Thoracic aorta (tissue), 2 donors: ENCODE data around the gene CD8B2. TPM values are rescaled to one million over a fixed set of nuclear protein-coding genes. Genes with fewer than 3 reads are reported as not detected.
"Not testable (repeated sequence)": the region's sequence is repeated elsewhere in the genome, so short reads cannot be mapped to it uniquely, and the experiment has no call there.

Source experiments
- ATAC-seq: fragments of 150-250 bp; one replicate; pipeline ENCODE4 v1.8.0; 2017; ENCODE audit warnings: low read depth; ENCODE audit not compliant: insufficient number of reproducible peaks, low FRiP score
- DNase-seq: peaks from one replicate; pipeline ENCODE4 v3.0.0-alpha.2; 2020; ENCODE audit warnings: low spot score
- H3K27ac ChIP-seq, 2 donors: fragments of 200-600 bp; sonication (generic); 1 replicate in 1 of 2; 2 replicates in 1 of 2; pipeline ENCODE4 v1.5.1; 2016; ENCODE audit warnings: mild to moderate bottlenecking in 2 of 2, moderate library complexity in 2 of 2
- H3K27me3 ChIP-seq: fragments of 200-600 bp; sonication (generic); replicated peaks from 2 replicates; pipeline ENCODE4 v1.6.0; 2016; ENCODE audit warnings: mild to moderate bottlenecking; ENCODE audit not compliant: insufficient read depth
- H3K36me3 ChIP-seq: fragments of 200-600 bp; sonication (generic); one replicate; pipeline ENCODE4 v1.5.1; 2016
- H3K4me1 ChIP-seq, 2 donors: fragments of 200-600 bp; sonication (generic); 1 replicate in 1 of 2; 2 replicates in 1 of 2; pipeline versions ENCODE4 v1.5.1 to v1.6.0; 2016; ENCODE audit warnings: low read depth in 2 of 2, mild to moderate bottlenecking in 1 of 2; ENCODE audit not compliant: control insufficient read depth in 1 of 2
- H3K4me3 ChIP-seq: fragments of 200-600 bp; sonication (generic); 2 replicates; pipeline ENCODE4 v1.5.1; 2016; ENCODE audit warnings: mild to moderate bottlenecking
- H3K9me3 ChIP-seq: fragments of 200-600 bp; sonication (generic); 2 replicates; pipeline ENCODE4 v1.5.1; 2016
- total RNA-seq, 2 donors: library from RNA; depleted of rRNA; stranded (reverse); fragments of >200 nt; gene quantifications; one replicate each; pipeline versions ENCODE4 v1.1.0 to v1.2.3, GENCODE V29; 2016
- TF ChIP-seq, protein P1 (sequence below): fragments of 200-600 bp; sonication (generic); IDR thresholded peaks from one replicate; pipeline ENCODE4 v1.5.1; 2019; ENCODE audit warnings: antibody characterized with exemption

Gene CD8B2
- total RNA-seq, 2 donors from 2014 or later = not detected

DNA sequence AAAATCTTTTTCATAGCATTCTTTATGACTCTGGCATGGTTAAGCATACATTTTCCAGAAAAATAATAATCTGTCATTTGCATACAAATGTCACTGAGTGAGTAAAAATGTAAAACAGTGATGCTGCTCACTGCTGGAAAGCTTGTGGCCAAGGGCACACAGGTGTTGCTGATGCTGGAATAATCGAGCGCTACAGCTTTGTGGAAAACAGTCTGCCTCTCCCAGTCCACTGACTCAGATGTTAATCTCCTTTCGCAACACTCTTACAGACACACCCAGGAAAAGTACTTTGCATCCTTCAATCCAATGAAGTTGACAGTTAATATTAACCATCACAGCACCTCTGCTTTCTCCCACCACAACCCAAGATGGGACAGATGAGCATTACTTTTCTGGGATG is 27.7 kb downstream of the CD8B2 start:
- H3K36me3 ChIP-seq, H3K27me3 ChIP-seq, ATAC-seq, H3K27ac ChIP-seq, H3K9me3 ChIP-seq, H3K4me3 ChIP-seq, DNase-seq: not testable (repeated sequence)
- H3K4me1 ChIP-seq = peaks cover 6 to 11% of the 10 kb centered on the region in 2 donors

GRCh38 chr2:106516436-106516835 is 29.3 kb downstream of the CD8B2 start:
- TF ChIP-seq, protein P1, sequence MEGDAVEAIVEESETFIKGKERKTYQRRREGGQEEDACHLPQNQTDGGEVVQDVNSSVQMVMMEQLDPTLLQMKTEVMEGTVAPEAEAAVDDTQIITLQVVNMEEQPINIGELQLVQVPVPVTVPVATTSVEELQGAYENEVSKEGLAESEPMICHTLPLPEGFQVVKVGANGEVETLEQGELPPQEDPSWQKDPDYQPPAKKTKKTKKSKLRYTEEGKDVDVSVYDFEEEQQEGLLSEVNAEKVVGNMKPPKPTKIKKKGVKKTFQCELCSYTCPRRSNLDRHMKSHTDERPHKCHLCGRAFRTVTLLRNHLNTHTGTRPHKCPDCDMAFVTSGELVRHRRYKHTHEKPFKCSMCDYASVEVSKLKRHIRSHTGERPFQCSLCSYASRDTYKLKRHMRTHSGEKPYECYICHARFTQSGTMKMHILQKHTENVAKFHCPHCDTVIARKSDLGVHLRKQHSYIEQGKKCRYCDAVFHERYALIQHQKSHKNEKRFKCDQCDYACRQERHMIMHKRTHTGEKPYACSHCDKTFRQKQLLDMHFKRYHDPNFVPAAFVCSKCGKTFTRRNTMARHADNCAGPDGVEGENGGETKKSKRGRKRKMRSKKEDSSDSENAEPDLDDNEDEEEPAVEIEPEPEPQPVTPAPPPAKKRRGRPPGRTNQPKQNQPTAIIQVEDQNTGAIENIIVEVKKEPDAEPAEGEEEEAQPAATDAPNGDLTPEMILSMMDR = no peak
- H3K27ac ChIP-seq = no peak overlapping the region
- no peak for DNase-seq
- no peaks in the 10 kb centered on the region for H3K36me3 ChIP-seq
- ATAC-seq = no peak
- H3K27me3 ChIP-seq = no peaks in the 10 kb centered on the region
- no peaks in the 10 kb centered on the region for H3K9me3 ChIP-seq
- H3K4me3 ChIP-seq = no peak overlapping the region
- H3K4me1 ChIP-seq = peaks cover 6 to 11% of the 10 kb centered on the region in 2 donors

DNA sequence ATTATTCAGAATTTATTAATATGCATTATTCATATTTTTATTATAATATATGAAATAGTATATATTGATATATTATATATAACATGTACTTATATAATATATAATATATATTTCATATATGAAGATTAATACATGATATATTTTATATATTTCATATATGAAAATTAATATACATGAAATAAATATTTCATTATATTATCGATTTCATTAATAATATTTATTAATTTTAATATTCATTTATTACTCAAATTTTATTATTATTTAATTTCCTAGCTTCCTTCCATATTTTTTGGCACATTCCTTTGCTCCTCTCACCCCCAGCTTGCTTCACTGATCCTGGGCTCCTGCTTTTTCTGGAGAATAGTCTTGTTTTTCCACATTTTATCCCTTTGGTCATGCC is 29.7 kb downstream of the CD8B2 start:
- H3K4me1 ChIP-seq = peaks cover 6 to 10% of the 10 kb centered on the region in 2 donors
- DNase-seq (no peak), ATAC-seq (no peak)
- no peak overlapping the region for H3K4me3 ChIP-seq
- H3K27me3 ChIP-seq = no peaks in the 10 kb centered on the region
- no peak overlapping the region for H3K27ac ChIP-seq
- TF ChIP-seq, protein P1 = no peak
- no peaks in the 10 kb centered on the region for H3K36me3 ChIP-seq
- no peaks in the 10 kb centered on the region for H3K9me3 ChIP-seq

DNA sequence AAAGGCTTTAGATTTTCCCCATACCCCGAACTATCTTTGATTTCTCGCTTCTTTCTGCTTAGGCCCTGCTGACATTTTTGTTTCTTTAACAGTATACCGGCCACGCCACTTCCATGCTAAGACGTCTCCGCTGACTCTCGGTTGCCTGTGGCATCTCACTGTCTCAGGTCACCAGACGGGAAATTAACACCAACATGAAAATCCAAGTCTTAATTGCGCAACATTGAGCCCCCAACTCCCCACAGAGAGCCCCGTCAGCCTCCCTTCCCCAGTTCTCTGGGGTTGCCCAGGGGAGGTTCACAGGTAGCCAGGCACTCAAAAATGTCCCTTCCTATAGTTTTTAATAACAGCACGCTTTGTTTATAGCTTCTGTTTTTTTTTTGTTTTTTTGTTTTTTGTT is 30.2 kb downstream of the CD8B2 start:
- ATAC-seq = no peak
- Histone ChIP-seq H3K27ac (no peak overlapping the region), H3K9me3 (no peaks in the 10 kb centered on the region), H3K27me3 (no peaks in the 10 kb centered on the region), H3K4me1 (peaks cover 5% of the 10 kb centered on the region in 2 donors), H3K4me3 (no peak overlapping the region), H3K36me3 (no peaks in the 10 kb centered on the region)
- no peak for DNase-seq
- TF ChIP-seq, protein P1 = no peak

DNA sequence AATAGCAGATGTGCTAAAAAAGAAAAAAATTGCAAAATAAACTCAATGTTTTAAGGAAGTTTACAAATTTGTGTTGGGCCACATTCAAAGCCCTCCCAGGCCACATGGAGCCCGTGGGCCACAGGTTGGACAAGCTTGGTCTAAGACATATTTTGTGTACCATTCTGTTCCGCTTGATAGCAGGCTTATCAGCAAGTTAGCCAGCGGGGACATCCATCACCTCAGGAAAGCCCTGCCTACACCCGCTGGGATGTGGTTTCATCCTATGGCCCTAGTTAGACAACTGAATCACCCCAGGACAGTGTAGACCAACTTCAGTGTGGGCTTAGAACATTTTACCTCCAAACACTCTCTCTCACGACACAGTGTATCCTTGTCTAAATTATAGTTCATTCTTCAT is 32.6 kb downstream of the CD8B2 start:
- TF ChIP-seq, protein P1 = no peak

DNA sequence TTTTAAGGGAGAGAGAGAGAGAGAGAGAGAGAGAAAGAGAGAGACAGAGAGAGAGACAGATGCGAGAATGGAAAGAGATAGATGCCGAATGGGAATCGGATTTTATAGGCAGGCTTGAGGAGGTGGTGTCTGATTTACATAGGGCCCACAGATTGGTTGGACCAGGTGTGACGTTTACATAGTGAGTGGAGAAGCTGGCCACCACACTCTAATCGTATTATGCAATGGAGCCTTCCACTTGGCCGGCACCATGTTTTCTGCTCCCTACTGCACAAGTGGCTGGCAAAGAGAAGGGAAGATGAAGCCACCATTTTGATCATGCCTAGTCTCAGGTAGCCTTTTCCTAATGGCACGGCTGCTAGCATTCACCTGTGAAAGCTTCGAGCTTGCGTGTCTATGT is 33.9 kb downstream of the CD8B2 start:
- no peak overlapping the region for H3K4me3 ChIP-seq
- ATAC-seq (no peak), DNase-seq (no peak)
- TF ChIP-seq, protein P1 = no peak
- H3K36me3 ChIP-seq = no peaks in the 10 kb centered on the region
- no peak overlapping the region for H3K27ac ChIP-seq
- H3K27me3 ChIP-seq = no peaks in the 10 kb centered on the region
- H3K4me1 ChIP-seq = no peaks in the 10 kb centered on the region
- no peaks in the 10 kb centered on the region for H3K9me3 ChIP-seq

More for the DNA sequence above, 32.6 kb downstream of the CD8B2 start:
- no peak overlapping the region for H3K4me3 ChIP-seq
- no peaks in the 10 kb centered on the region for H3K36me3 ChIP-seq
- H3K27ac ChIP-seq = no peak overlapping the region
- no peaks in the 10 kb centered on the region for H3K27me3 ChIP-seq
- no peaks in the 10 kb centered on the region for H3K9me3 ChIP-seq
- no peaks in the 10 kb centered on the region for H3K4me1 ChIP-seq
- no peak for DNase-seq
- ATAC-seq = no peak
